Activated CD8-positive, alpha-beta T cell treated with anti-CD3 and anti-CD28 coated beads for 36 hours (primary cell): ENCODE data around the gene DCAF10. TPM values are rescaled to one million over a fixed set of nuclear protein-coding genes. Genes with fewer than 3 reads are reported as not detected.
A peak's percentile ranks its signal among the peaks of the same experiment; 100 is the strongest.

Source experiments
- ATAC-seq: fragments of 200-7000 bp; cut with Tn5 transposase; one replicate; pipeline ENCODE4 v1.10.0; 2021; ENCODE audit warnings: mild to moderate bottlenecking, moderate library complexity
- CTCF ChIA-PET: fragments of 350-600 bp; sonication (Branson Sonifier 250); formaldehyde crosslinking; loops from one replicate; lab custom pipeline; 2021; ENCODE audit warnings: antibody characterized with exemption; lab: Charles Lee
- POLR2A ChIA-PET: fragments of 350-600 bp; sonication (Branson Sonifier 250); formaldehyde crosslinking; loops from one replicate; lab custom pipeline; 2021; ENCODE audit warnings: antibody characterized with exemption; lab: Charles Lee
- DNase-seq: peaks from one replicate; pipeline ENCODE4 v3.0.0-alpha.2; 2020
- H3K27ac Mint-ChIP-seq: one replicate; pipeline ENCODE4 v1.8.0; 2021; ENCODE audit warnings: mild to moderate bottlenecking, mixed read lengths
- H3K27me3 Mint-ChIP-seq: one replicate; pipeline ENCODE4 v1.8.0; 2021; ENCODE audit warnings: mixed read lengths
- H3K36me3 Mint-ChIP-seq: one replicate; pipeline ENCODE4 v1.8.0; 2021; ENCODE audit warnings: low read depth, mixed read lengths
- H3K4me1 Mint-ChIP-seq: one replicate; pipeline ENCODE4 v1.8.0; 2021; ENCODE audit warnings: low read depth, mixed read lengths
- H3K4me3 Mint-ChIP-seq: one replicate; pipeline ENCODE4 v1.8.0; 2021; ENCODE audit warnings: mild to moderate bottlenecking, moderate library complexity, mixed read lengths
- H3K9me3 Mint-ChIP-seq: one replicate; pipeline ENCODE4 v1.8.0; 2021; ENCODE audit warnings: mixed read lengths
- intact Hi-C: fragments of 100-400 bp; cut with micrococcal nuclease; formaldehyde crosslinking; loops from one replicate; pipeline ENCODE4 v1.10.0; 2022
- total RNA-seq, 2 experiments: library from RNA; stranded (reverse); gene quantifications; one replicate each; pipeline ENCODE4 v1.2.3, GENCODE V29; 2021
- TF ChIP-seq, protein P1 (sequence below): fragments of 200-600 bp; IDR thresholded peaks from one replicate; pipeline ENCODE4 v1.8.0; 2022; ENCODE audit warnings: antibody characterized with exemption, mild to moderate bottlenecking

DCAF10 gene
- total RNA-seq, 2 experiments from 2014 or later, result 14.7 to 15.2 TPM

DNA sequence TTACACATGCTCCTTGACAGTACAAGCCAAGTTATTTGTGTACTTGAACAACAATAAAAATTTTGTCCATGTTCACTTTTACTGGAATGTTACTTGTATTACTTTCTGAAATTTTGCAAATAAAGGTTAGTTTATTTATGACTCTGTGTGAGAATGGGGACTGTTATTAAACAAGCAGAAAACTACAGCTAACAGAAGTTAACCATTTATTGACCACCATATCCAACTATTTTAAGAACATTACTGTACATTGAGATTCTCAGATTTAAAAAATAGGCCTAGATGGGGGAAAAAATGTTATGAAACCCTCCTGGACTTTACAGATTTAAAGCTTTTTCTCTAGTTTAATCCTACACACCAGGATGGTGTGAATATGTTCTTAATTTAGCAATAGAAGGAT is 101.5 kb downstream of the DCAF10 start:
- intact Hi-C loops, result no loop called here
- Mint-ChIP-seq H3K27ac (no peak overlapping the region), H3K4me1 (peaks cover 26% of the 10 kb centered on the region), H3K27me3 (no peaks in the 10 kb centered on the region), H3K4me3 (peak overlapping the region; percentile 31), H3K9me3 (no peaks in the 10 kb centered on the region), H3K36me3 (peaks cover 10% of the 10 kb centered on the region)
- POLR2A ChIA-PET, result interaction anchor here (2.0 kb wide), 1 partner anchor 9 kb away, joined by 6 read pairs; no protein-coding TSS in a partner anchor
- DNase-seq, result no peak
- CTCF ChIA-PET, result interaction anchor here (1.1 to 2.6 kb wide), 5 partner anchors 9 to 186 kb away, joined by 4 to 21 read pairs (median 5); no protein-coding TSS in a partner anchor
- TF ChIP-seq, protein P1, sequence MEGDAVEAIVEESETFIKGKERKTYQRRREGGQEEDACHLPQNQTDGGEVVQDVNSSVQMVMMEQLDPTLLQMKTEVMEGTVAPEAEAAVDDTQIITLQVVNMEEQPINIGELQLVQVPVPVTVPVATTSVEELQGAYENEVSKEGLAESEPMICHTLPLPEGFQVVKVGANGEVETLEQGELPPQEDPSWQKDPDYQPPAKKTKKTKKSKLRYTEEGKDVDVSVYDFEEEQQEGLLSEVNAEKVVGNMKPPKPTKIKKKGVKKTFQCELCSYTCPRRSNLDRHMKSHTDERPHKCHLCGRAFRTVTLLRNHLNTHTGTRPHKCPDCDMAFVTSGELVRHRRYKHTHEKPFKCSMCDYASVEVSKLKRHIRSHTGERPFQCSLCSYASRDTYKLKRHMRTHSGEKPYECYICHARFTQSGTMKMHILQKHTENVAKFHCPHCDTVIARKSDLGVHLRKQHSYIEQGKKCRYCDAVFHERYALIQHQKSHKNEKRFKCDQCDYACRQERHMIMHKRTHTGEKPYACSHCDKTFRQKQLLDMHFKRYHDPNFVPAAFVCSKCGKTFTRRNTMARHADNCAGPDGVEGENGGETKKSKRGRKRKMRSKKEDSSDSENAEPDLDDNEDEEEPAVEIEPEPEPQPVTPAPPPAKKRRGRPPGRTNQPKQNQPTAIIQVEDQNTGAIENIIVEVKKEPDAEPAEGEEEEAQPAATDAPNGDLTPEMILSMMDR, result no peak
- no peak for ATAC-seq

DNA sequence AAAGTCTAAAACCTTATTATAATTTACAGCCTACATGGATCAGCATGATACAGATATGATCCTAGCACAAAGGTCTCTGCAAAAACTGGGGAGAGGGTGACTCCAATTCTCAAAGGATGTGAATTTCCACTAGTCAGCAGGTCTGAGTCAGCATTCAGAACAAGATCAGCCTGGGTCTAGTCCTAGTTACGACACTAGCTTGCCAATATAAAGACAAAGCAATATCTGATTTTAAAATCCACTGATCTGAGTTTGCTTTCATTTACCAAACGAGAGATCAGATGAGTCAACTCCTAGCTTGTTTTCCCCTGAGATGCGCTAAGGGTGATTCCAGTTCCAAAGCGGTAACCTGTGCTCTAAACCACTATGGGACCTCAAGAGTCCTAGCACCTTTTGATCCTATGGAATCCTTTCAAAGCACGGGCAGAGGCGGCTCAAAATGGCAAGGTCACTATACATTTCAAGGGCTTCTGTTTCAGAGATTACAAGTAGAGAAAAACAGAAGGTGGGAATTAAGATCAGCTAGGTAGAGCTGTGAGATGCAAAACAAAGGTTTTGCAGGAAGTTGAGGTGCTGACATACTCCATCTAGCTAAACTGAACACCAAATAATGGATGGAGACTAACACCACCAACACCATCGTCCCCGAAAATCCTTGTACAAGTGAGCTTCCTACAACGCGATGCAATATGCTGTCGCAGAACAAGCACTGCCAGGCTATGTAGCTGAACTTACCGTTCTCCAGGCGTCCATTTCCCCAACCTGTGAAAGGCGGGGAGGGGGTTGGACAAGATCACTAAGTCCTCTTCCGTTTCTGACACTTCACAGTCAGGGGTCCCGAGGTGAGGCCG is 102.4 kb downstream of the DCAF10 start:
- intact Hi-C loops, result no loop called here
- ChIA-PET POLR2A (interaction anchor here (0.8 to 2.0 kb wide), 6 partner anchors 10 to 311 kb away, joined by 3 to 6 read pairs (median 4); partner anchors contain the start of genes SHB and TOMM5), CTCF (interaction anchor here (1.0 to 2.6 kb wide), 6 partner anchors 9 to 185 kb away, joined by 3 to 21 read pairs (median 5); partner anchors contain the start of gene EXOSC3)
- H3K27ac Mint-ChIP-seq, result peak overlapping the region; percentile 81
- H3K4me1 Mint-ChIP-seq, result peaks cover 22% of the 10 kb centered on the region
- ATAC-seq (peak; percentile 3), DNase-seq (peak; percentile 12)
- H3K4me3 Mint-ChIP-seq, result peak overlapping the region; percentile 81
- TF ChIP-seq, protein P1, result no peak
- peaks cover 5% of the 10 kb centered on the region for H3K36me3 Mint-ChIP-seq
- H3K9me3 Mint-ChIP-seq, result no peaks in the 10 kb centered on the region
- H3K27me3 Mint-ChIP-seq, result no peaks in the 10 kb centered on the region

DNA sequence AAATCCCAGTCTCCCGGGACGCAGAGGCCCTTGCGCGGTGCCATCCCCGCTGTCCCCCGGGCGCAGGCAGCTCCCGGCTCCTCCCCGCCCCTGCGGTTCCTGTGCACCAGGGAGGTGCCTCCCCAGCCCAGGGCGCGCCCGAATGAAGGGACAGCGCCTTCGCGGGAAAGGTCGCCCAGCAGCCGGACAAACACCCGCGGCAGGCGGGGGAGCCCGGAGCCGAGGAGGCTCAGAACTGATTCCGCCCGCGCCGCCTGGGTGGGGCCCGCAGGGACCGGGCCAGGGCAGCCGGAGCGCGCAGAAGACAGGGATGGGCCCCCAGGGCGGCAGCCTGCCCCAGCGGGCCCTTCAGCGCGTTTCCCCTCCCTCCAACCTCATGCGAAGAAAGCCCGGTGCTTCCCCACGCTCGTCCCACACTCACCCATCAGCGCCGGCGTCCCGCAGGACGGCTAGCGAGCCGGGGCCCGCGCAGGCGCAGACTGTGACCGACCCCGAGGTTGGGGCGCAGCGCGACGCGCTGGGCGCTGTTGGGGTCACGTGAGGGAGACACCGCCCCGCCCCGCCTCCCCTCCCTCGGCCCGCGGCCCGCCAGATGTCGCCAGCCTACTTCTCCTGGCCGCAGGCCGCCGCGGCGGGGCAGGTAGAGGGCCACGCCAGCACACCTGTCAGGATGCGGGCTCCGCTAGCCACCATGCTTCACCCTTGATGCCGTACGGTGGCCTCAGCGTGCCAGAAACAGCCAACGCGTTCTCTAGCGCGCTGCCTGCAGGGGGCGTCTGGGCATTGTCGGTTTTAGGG is 103.2 kb downstream of the DCAF10 start, which contains the start of gene SLC25A51:
TSS of gene SLC25A51 (minus strand) at position 481 of the 798 bp plus-strand sequence. CDS start 15,577 bp downstream, outside the sequence.
- Mint-ChIP-seq H3K4me3 (peak within 1 kb of the TSS; percentile 81), H3K36me3 (peaks cover 3% of the 10 kb centered on the region), H3K4me1 (peaks cover 22% of the 10 kb centered on the region), H3K9me3 (no peaks in the 10 kb centered on the region), H3K27me3 (no peaks in the 10 kb centered on the region), H3K27ac (peak within 1 kb of the TSS; percentile 84)
- ATAC-seq (peak; percentile 83), DNase-seq (peak; percentile 95)
- intact Hi-C loops, result no loop called here
- TF ChIP-seq, protein P1, result peak; percentile 94
- POLR2A ChIA-PET, result interaction anchor here (0.8 to 1.6 kb wide), 6 partner anchors 17 to 311 kb away, joined by 3 to 4 read pairs (median 4); partner anchors contain the start of genes SHB and TOMM5
- CTCF ChIA-PET, result interaction anchor here (1.0 to 2.6 kb wide), 4 partner anchors 9 to 184 kb away, joined by 3 to 21 read pairs (median 6); partner anchors contain the start of gene EXOSC3

DNA sequence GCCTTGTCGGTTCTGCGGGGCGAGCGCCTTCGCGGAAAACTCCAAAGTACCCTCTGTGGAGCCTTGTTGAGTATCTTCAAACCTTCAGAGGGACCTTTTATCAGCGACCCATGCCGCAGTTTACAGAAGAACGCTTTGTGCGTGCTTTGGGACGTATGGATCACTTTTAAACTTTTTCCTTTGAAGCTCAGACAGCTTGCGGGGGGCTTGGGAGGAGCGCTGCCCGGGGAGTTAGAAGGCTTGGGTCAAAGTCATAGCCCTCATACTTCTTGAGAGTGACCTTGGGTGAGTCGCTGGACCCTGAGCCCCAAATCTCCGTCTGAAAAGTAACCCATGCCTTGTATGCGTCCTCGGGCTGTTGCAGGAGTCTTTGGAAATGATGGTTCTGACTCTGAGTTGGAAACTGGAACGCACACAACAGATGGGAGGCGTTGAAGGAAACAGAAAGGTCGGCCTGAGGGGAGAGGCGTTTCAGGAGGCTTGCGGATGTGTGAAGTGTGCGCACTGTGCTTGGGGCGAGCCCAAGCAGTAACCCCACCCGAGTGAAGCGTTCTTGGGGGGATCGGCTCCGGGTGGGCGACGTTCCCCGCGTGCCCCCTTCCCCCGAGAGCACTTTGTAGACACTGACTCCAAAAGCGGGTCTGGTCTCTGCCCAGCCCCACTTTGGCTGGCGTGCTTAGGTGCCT is 104.0 kb downstream of the DCAF10 start:
- peak; percentile 2 for ATAC-seq
- Mint-ChIP-seq H3K27ac (peak overlapping the region; percentile 84), H3K4me3 (peak overlapping the region; percentile 81), H3K27me3 (no peaks in the 10 kb centered on the region), H3K9me3 (no peaks in the 10 kb centered on the region), H3K36me3 (no peaks in the 10 kb centered on the region), H3K4me1 (peaks cover 22% of the 10 kb centered on the region)
- POLR2A ChIA-PET, result interaction anchor here (1.2 to 1.7 kb wide), 3 partner anchors 10 to 156 kb away, joined by 4 to 5 read pairs (median 5); no protein-coding TSS in a partner anchor
- CTCF ChIA-PET, result interaction anchor here (0.6 to 1.2 kb wide), 4 partner anchors 9 to 183 kb away, joined by 3 to 9 read pairs (median 4); partner anchors contain the start of gene EXOSC3
- intact Hi-C loops, result no loop called here
- peak; percentile 35 for DNase-seq
- TF ChIP-seq, protein P1, result peak; percentile 47
